Breast epithelium (tissue), 3 donors: ENCODE measurements around the gene MYMK.

Experiments
- CTCF ChIP-seq, 3 donors: fragments of 450-650 bp; IDR thresholded peaks; one replicate each; pipeline ENCODE4 v1.5.1; 2016 to 2017; ENCODE audit warnings: antibody characterized with exemption in 3 of 3, mild to moderate bottlenecking in 3 of 3, moderate library complexity in 3 of 3
- POLR2A ChIP-seq: fragments of 450-650 bp; IDR thresholded peaks from one replicate; pipeline ENCODE4 v1.6.1; 2016; ENCODE audit warnings: antibody characterized with exemption, mild to moderate bottlenecking, moderate library complexity

GRCh38 chr9:133492061-133493021 is 32.4 kb downstream of the MYMK start:
- TF ChIP-seq CTCF (IDR thresholded peaks at IDR 0.05) (no peak), POLR2A (no peak)
